WTC11 (cell line): ENCODE data around the gene ABR. TPM values are rescaled to one million over a fixed set of nuclear protein-coding genes. Genes with fewer than 3 reads are reported as not detected.

ENCODE experiments used
- ATAC-seq: fragments of 200-7000 bp; cut with Tn5 transposase; 2 replicates; pipeline ENCODE4 v1.10.0; 2021; ENCODE audit warnings: mild to moderate bottlenecking, moderate library complexity
- CTCF ChIA-PET: fragments of 300-600 bp; sonication (Branson Sonifier 250); formaldehyde crosslinking; loops from one replicate; lab custom pipeline; 2021; ENCODE audit warnings: antibody characterized with exemption; lab: Charles Lee
- POLR2A ChIA-PET: fragments of 350-600 bp; sonication (Branson Sonifier 250); formaldehyde crosslinking; loops from one replicate; lab custom pipeline; 2021; ENCODE audit warnings: antibody characterized with exemption; lab: Charles Lee
- DNase-seq: peaks from one replicate; pipeline ENCODE4 v3.0.0; 2021; ENCODE audit warnings: low spot score
- H3K27ac Mint-ChIP-seq: 2 replicates; pipeline ENCODE4 v1.8.0; 2021; ENCODE audit warnings: mixed read lengths
- H3K27me3 Mint-ChIP-seq: 2 replicates; pipeline ENCODE4 v1.8.0; 2021; ENCODE audit warnings: low read depth, mild to moderate bottlenecking, moderate library complexity, mixed read lengths
- H3K36me3 Mint-ChIP-seq: 2 replicates; pipeline ENCODE4 v1.8.0; 2021; ENCODE audit warnings: mixed read lengths
- H3K4me1 Mint-ChIP-seq: 2 replicates; pipeline ENCODE4 v1.8.0; 2022; ENCODE audit warnings: mixed read lengths
- H3K4me3 Mint-ChIP-seq: 2 replicates; pipeline ENCODE4 v1.8.0; 2021; ENCODE audit warnings: mild to moderate bottlenecking, moderate library complexity, mixed read lengths
- H3K9me3 Mint-ChIP-seq: 2 replicates; pipeline ENCODE4 v1.8.0; 2021; ENCODE audit warnings: mixed read lengths
- AFF4 ChIP-seq: sonication (generic); formaldehyde crosslinking; IDR thresholded peaks from 2 replicates; pipeline ENCODE4 v1.8.1; 2023; ENCODE audit warnings: mild to moderate bottlenecking, missing genetic modification reagents, borderline replicate concordance
- ATF2 ChIP-seq: sonication (generic); formaldehyde crosslinking; IDR thresholded peaks from 2 replicates; pipeline ENCODE4 v1.8.1; 2022; ENCODE audit warnings: low read depth, missing genetic modification reagents, borderline replicate concordance
- ATF6 ChIP-seq: sonication (generic); formaldehyde crosslinking; IDR thresholded peaks from 2 replicates; pipeline ENCODE4 v1.8.1; 2023; ENCODE audit warnings: mild to moderate bottlenecking, missing genetic modification reagents
- CDX4 ChIP-seq: fragments of 250-450 bp; sonication (Bioruptor Pico); IDR thresholded peaks from 2 replicates; pipeline ENCODE4 v1.9.0; 2021; ENCODE audit warnings: moderate library complexity, mild to moderate bottlenecking, inconsistent platforms, borderline replicate concordance
- E2F5 ChIP-seq: sonication (generic); formaldehyde crosslinking; IDR thresholded peaks from 2 replicates; pipeline ENCODE4 v1.8.1; 2022; ENCODE audit warnings: mild to moderate bottlenecking, moderate library complexity, missing genetic modification reagents
- ETV6 ChIP-seq: sonication (generic); formaldehyde crosslinking; IDR thresholded peaks from 2 replicates; pipeline ENCODE4 v1.8.1; 2022; ENCODE audit warnings: mild to moderate bottlenecking, missing genetic modification reagents
- FOXP4 ChIP-seq: sonication (generic); formaldehyde crosslinking; IDR thresholded peaks from 2 replicates; pipeline ENCODE4 v1.8.0; 2022; ENCODE audit warnings: mild to moderate bottlenecking, missing genetic modification reagents
- GTF2I ChIP-seq: fragments of 250-450 bp; sonication (Bioruptor Pico); conservative IDR thresholded peaks from 2 replicates; pipeline ENCODE4 v1.4.0; 2021; ENCODE audit warnings: mild to moderate bottlenecking
- OVOL2 ChIP-seq: fragments of 250-450 bp; sonication (Bioruptor Pico); IDR thresholded peaks from 2 replicates; pipeline ENCODE4 v1.9.0; 2021; ENCODE audit warnings: mild to moderate bottlenecking, borderline replicate concordance
- SOX15 ChIP-seq: fragments of 250-450 bp; sonication (Bioruptor Pico); IDR thresholded peaks from 2 replicates; pipeline ENCODE4 v1.9.0; 2021; ENCODE audit warnings: mild to moderate bottlenecking
- STAT6 ChIP-seq: sonication (generic); formaldehyde crosslinking; conservative IDR thresholded peaks from 2 replicates; pipeline ENCODE4 v1.8.1; 2023; ENCODE audit warnings: mild to moderate bottlenecking, low read depth, missing genetic modification reagents, moderate library complexity
- TCF7 ChIP-seq: sonication (generic); formaldehyde crosslinking; IDR thresholded peaks from 2 replicates; pipeline ENCODE4 v1.8.0; 2022; ENCODE audit warnings: mild to moderate bottlenecking, low read depth, missing genetic modification reagents, moderate library complexity
- ZMAT4 ChIP-seq: fragments of 250-450 bp; sonication (Bioruptor Pico); IDR thresholded peaks from 2 replicates; pipeline ENCODE4 v1.9.0; 2021; ENCODE audit warnings: mild to moderate bottlenecking
- ZNF121 ChIP-seq: sonication (generic); formaldehyde crosslinking; IDR thresholded peaks from 2 replicates; pipeline ENCODE4 v1.8.0; 2023; ENCODE audit warnings: missing genetic modification reagents
- ZNF512 ChIP-seq: sonication (generic); formaldehyde crosslinking; IDR thresholded peaks from 2 replicates; pipeline ENCODE4 v1.8.1; 2022; ENCODE audit warnings: missing genetic modification reagents, borderline replicate concordance
- ZNF532 ChIP-seq: fragments of 250-450 bp; sonication (Bioruptor Pico); IDR thresholded peaks from 2 replicates; pipeline ENCODE4 v1.9.0; 2021; ENCODE audit warnings: mild to moderate bottlenecking, borderline replicate concordance
- total RNA-seq: library from RNA; stranded (reverse); gene quantifications from 3 replicates; pipeline ENCODE4 v1.2.3, GENCODE V29; 2021

The ABR gene
- total RNA-seq, 1 experiment from 2014 or later: 38.0 TPM

- Mint-ChIP-seq H3K9me3 (peaks cover 14% of the 10 kb centered on the region), H3K36me3 (no peaks in the 10 kb centered on the region), H3K27ac (no peak overlapping the region), H3K4me3 (no peak overlapping the region), H3K4me1 (peaks cover 4% of the 10 kb centered on the region), H3K27me3 (peaks cover 19% of the 10 kb centered on the region)
- no peak for TF ChIP-seq AFF4
- TF ChIP-seq OVOL2 (CRISPR knock-in tag): no peak
- no peak for TF ChIP-seq ZNF121 (CRISPR knock-in tag)
- no peak for TF ChIP-seq FOXP4 (CRISPR knock-in tag)
- TF ChIP-seq ATF6 (CRISPR knock-in tag): no peak
- no peak for TF ChIP-seq CDX4 (CRISPR knock-in tag)
- no peak for TF ChIP-seq STAT6
- TF ChIP-seq ATF2 (CRISPR knock-in tag): no peak
- TF ChIP-seq TCF7: no peak
- no peak for TF ChIP-seq E2F5 (CRISPR knock-in tag)
- no peak for TF ChIP-seq ZNF512 (CRISPR knock-in tag)
- TF ChIP-seq ETV6 (CRISPR knock-in tag): no peak
- TF ChIP-seq ZMAT4 (CRISPR knock-in tag): no peak
- no peak for TF ChIP-seq GTF2I (CRISPR knock-in tag)
- no peak for TF ChIP-seq SOX15 (CRISPR knock-in tag)
- TF ChIP-seq ZNF532 (CRISPR knock-in tag): no peak
- DNase-seq (no peak), ATAC-seq (no peak)
- CTCF ChIA-PET: interaction anchor here (1.8 kb wide), 1 partner anchor 12 kb away, joined by 4 read pairs; no protein-coding TSS in a partner anchor
- POLR2A ChIA-PET: no interaction called here
Observed at GRCh38 chr17:992933-993332, 186.8 kb downstream of the ABR start.
